Measurements from ENCODE around the gene CACNA2D2.

CACNA2D2 gene

GRCh38 chr3:50314342-50314741 is 189.1 kb downstream of the CACNA2D2 start:
- no peak overlapping the region for H3K4me2 ChIP-seq
- H3K36me3 ChIP-seq, result peaks cover 55% of the 10 kb centered on the region
- H3K4me1 ChIP-seq, result peaks cover 28% of the 10 kb centered on the region
- peaks cover 6% of the 10 kb centered on the region for H3K9me3 ChIP-seq
- H3K27ac ChIP-seq, result no peak overlapping the region
- no peak overlapping the region for H3K4me3 ChIP-seq
- no peaks in the 10 kb centered on the region for H3K27me3 ChIP-seq
- H3K9ac ChIP-seq, result no peak overlapping the region
- H4K20me1 ChIP-seq, result peaks cover 37% of the 10 kb centered on the region
- no peak for TF ChIP-seq Cebpa-rat (IDR thresholded peaks at IDR 0.05)

Measured in BLaER1 (cell line).